ENCODE measurements around the gene SYT1. TPM values are rescaled to one million over a fixed set of nuclear protein-coding genes. Genes with fewer than 3 reads are reported as not detected.

Gene SYT1
- total and polyA plus RNA-seq, 12 donors = 0.03 to 0.36 (median 0.15) TPM; not detected in 5

- Histone ChIP-seq H3K9me3 (no peaks in the 10 kb centered on the region), H3K4me3 (no peak overlapping the region), H3K27me3 (no peaks in the 10 kb centered on the region), H3K36me3 (no peaks in the 10 kb centered on the region), H3K4me1 (no peaks in the 10 kb centered on the region), H3K27ac (no peak overlapping the region)
- DNase-seq (no peak), ATAC-seq (no peak)
- intact Hi-C loops (cut with DNase I) = no loop called here
- no peak for TF ChIP-seq CTCF (IDR thresholded peaks at IDR 0.05)
- WGBS, 2 donors = 82 to 84% methylated on average over 1 of the region's 1 CpG
Observed at GRCh38 chr12:79435742-79436141, 571.2 kb downstream of the SYT1 start.

- ATAC-seq (no peak), DNase-seq (no peak)
- Histone ChIP-seq H3K9me3 (no peaks in the 10 kb centered on the region), H3K36me3 (no peaks in the 10 kb centered on the region), H3K27ac (no peak overlapping the region), H3K4me1 (peaks cover 0 to 9% (median 0%) of the 10 kb centered on the region in 9 donors), H3K4me3 (no peak overlapping the region), H3K27me3 (no peaks in the 10 kb centered on the region)
- WGBS, 2 donors = 86 to 90% methylated on average over 3 of the region's 3 CpGs
- no peak for TF ChIP-seq CTCF (IDR thresholded peaks at IDR 0.05)
- intact Hi-C loops (cut with DNase I) = no loop called here
Observed at GRCh38 chr12:79438480-79439174, 574.1 kb downstream of the SYT1 start.

- TF ChIP-seq CTCF (IDR thresholded peaks at IDR 0.05) = no peak
- Histone ChIP-seq H3K27me3 (no peaks in the 10 kb centered on the region), H3K27ac (no peak overlapping the region), H3K4me3 (no peak overlapping the region), H3K9me3 (no peaks in the 10 kb centered on the region), H3K4me1 (peaks cover 0 to 13% (median 0%) of the 10 kb centered on the region in 9 donors), H3K36me3 (no peaks in the 10 kb centered on the region)
- ATAC-seq (no peak), DNase-seq (no peak)
- 72 to 79% methylated on average over 3 of the region's 3 CpGs for WGBS, 2 donors
- intact Hi-C loops (cut with DNase I) = no loop called here
Observed at GRCh38 chr12:79439175-79439825, 574.7 kb downstream of the SYT1 start.

- ATAC-seq = no peak
- Histone ChIP-seq H3K36me3 (no peaks in the 10 kb centered on the region), H3K9me3 (no peaks in the 10 kb centered on the region), H3K27ac (no peak overlapping the region), H3K4me3 (no peak overlapping the region), H3K4me1 (peaks cover 0 to 13% (median 0%) of the 10 kb centered on the region in 9 donors), H3K27me3 (no peaks in the 10 kb centered on the region)
- WGBS, 2 donors = 87 to 94% methylated on average over 4 of the region's 4 CpGs
- DNase-seq = no peak
- intact Hi-C loops (cut with DNase I) = no loop called here
- no peak for TF ChIP-seq CTCF (IDR thresholded peaks at IDR 0.05)
Observed at GRCh38 chr12:79441534-79441933, 577.0 kb downstream of the SYT1 start.

Data from heart right ventricle (tissue), 16 donors.